HL-60 (cell line): Measurements from ENCODE around the gene SERP2.

ENCODE experiments used
- DNase-seq, 2 experiments: peaks; one replicate each; pipeline ENCODE4 v3.0.0-alpha.2; 2010 to 2020; ENCODE audit warnings: low read depth in 1 of 2, low spot score in 1 of 2
- H3K27ac ChIP-seq: fragments of 250-450 bp; sonication (Bioruptor Pico); replicated peaks from 2 replicates; pipeline ENCODE4 v1.5.1; 2020; ENCODE audit warnings: mild to moderate bottlenecking, moderate library complexity
- H3K27me3 ChIP-seq: fragments of 250-450 bp; sonication (Bioruptor Pico); 2 replicates; pipeline ENCODE4 v1.5.1; 2021; ENCODE audit warnings: mild to moderate bottlenecking, moderate library complexity; ENCODE audit not compliant: insufficient read depth, poor library complexity, severe bottlenecking
- H3K4me3 ChIP-seq: replicated peaks from 2 replicates; pipeline ENCODE4 v1.5.1; 2011; ENCODE audit warnings: mild to moderate bottlenecking, control low read depth, low read length; ENCODE audit not compliant: insufficient read depth
- CTCF ChIP-seq: IDR thresholded peaks from one replicate; pipeline ENCODE4 v1.5.1; 2011; ENCODE audit warnings: low read length, control low read depth, inconsistent platforms; ENCODE audit not compliant: insufficient read depth
- GABPA ChIP-seq: IDR thresholded peaks from 2 replicates; pipeline ENCODE4 v1.6.1; 2012; ENCODE audit warnings: low read depth
- POLR2AphosphoS5 ChIP-seq: IDR thresholded peaks from 2 replicates; pipeline ENCODE4 v1.6.1; 2012; ENCODE audit warnings: low read depth
- REST ChIP-seq: IDR thresholded peaks from 2 replicates; pipeline ENCODE4 v1.6.1; 2012; ENCODE audit warnings: low read depth; ENCODE audit not compliant: insufficient replicate concordance
- SPI1 ChIP-seq: IDR thresholded peaks from 2 replicates; pipeline ENCODE4 v1.6.1; 2012; ENCODE audit warnings: low read depth, mild to moderate bottlenecking, borderline replicate concordance

The SERP2 gene

DNA sequence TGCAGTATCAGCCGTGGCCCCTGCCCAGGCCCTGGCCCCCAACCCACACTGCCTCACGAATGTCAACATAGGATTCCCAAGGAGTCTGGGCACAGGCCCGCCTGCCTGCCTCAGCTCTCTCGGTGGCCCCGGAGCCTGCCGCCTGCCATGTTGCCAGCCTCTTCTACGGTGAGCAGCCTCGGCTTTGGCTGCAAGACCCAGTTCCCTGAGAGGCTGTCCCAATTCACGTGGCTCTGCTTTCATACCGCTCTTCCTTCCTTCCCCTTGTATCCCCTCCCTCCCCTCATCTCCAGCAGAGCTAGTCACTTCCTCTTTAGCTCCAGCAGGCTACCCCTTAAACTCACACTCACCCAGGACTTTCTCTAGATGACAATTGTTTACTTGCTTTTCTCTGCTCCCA is 42.7 kb downstream of the SERP2 start:
- Histone ChIP-seq H3K4me3 (peak overlapping the region; percentile 23; the same call in 1 of the 2 replicates), H3K27me3 (no peaks in the 10 kb centered on the region), H3K27ac (peak overlapping the region; percentile 59)
- DNase-seq, result peak; percentile 74 to 84
- TF ChIP-seq GABPA (no peak), POLR2AphosphoS5 (peak; percentile 31; the same call in 1 of the 2 replicates), SPI1 (peak; percentile 98)

DNA sequence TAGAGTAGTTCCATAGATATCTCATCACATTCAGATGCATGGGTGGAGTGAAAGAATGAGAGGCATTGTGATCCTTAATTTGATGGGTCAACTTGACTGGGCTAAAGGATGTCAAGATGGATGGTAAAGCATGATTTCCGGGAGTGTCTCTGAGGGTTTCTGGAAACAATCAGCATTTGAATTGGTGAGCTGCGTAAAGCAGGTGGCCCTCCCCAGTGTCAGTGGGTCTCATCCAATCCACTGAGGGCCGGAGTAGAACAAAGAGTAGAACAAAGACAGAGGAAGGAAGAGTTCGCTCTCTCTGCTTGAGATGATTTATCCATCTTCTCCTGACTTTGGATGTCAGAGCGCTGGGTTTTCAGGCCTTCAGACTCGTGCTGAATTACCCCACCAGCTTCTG is 43.1 kb downstream of the SERP2 start:
- no peak for DNase-seq
- TF ChIP-seq GABPA (no peak), POLR2AphosphoS5 (no peak), REST (no peak), SPI1 (no peak), CTCF (no peak)
- H3K27me3 ChIP-seq, result no peaks in the 10 kb centered on the region
- no peak overlapping the region for H3K27ac ChIP-seq
- no peak overlapping the region for H3K4me3 ChIP-seq

- Histone ChIP-seq H3K27me3 (no peaks in the 10 kb centered on the region), H3K4me3 (no peak overlapping the region), H3K27ac (no peak overlapping the region)
- no peak for DNase-seq
- TF ChIP-seq GABPA (no peak), CTCF (no peak), REST (no peak), SPI1 (no peak), POLR2AphosphoS5 (no peak)
Observed at GRCh38 chr13:44417446-44417845, 43.8 kb downstream of the SERP2 start.

- H3K4me3 ChIP-seq, result no peak overlapping the region
- DNase-seq, result peak in 1 of 2 experiments; percentile 17
Observed at GRCh38 chr13:44417876-44418275, 44.3 kb downstream of the SERP2 start.

More at GRCh38 chr13:44417876-44418275, 44.3 kb downstream of the SERP2 start:
- H3K27me3 ChIP-seq, result no peaks in the 10 kb centered on the region
- no peak overlapping the region for H3K27ac ChIP-seq
- TF ChIP-seq SPI1, result peak; percentile 33; the same call in 1 of the 2 replicates
- no peak for TF ChIP-seq GABPA
- no peak for TF ChIP-seq POLR2AphosphoS5
